ENCODE data around the gene USP12.

Gene USP12

DNA sequence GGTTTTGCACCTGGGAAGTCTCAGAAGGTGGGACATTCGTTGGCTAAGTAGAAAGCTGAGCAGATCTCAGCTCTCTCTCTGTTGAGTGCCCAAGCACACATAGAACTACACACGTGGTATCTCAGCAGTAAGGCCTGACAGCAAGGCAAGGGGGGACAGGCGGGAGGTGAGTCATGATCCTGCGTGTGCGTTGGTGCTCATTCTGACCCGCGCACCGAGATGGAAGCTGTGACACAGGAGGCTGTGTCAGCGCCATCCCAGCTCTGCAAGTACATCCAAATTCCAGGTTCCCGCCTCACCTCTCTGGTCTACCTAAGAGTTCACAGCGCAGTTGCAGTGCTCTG is 135.7 kb downstream of the USP12 start:
- no peak for DNase-seq (ENCODE audit: low read depth)

GRCh38 chr13:27034678-27035111 is 136.9 kb downstream of the USP12 start:
- DNase-seq (ENCODE audit: low read depth) = no peak

DNA sequence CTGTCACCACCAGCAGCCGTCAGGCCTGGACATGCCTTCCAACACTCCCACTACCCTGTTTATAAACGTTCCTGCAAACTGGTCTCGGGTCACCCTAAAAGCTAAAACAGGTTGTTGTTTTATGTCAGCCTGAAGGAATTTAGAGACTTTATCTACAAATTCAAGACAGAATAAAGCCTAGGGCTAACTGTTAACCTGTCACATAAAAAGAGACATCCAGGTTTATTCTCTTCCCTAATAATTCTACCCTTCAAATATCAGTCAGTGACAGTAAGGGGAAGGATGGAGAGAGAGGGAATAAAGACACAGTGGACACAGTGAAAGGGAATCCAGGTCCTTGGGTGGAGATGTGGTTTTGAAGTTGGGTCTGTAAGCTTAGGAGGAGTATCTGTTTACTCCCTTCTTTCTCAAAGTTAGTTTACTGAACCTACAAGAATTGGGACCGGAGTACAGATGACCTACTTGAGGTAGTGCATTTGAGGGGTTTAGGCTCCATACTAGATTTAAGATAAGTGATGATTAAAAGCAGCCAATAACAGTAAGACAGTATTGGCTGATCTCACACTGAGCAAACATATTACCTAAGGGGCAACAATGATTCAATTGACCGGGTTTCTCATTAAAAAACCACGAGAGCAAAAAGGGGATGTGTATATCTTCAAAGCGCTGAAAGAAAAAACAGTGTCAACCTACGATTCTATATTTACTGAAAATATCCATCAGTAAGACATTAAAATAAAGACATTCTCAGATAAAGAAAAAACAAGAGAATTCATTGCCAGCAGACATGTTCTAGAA is 142.7 kb downstream of the USP12 start:
- no peak for DNase-seq (ENCODE audit: low read depth)

DNA sequence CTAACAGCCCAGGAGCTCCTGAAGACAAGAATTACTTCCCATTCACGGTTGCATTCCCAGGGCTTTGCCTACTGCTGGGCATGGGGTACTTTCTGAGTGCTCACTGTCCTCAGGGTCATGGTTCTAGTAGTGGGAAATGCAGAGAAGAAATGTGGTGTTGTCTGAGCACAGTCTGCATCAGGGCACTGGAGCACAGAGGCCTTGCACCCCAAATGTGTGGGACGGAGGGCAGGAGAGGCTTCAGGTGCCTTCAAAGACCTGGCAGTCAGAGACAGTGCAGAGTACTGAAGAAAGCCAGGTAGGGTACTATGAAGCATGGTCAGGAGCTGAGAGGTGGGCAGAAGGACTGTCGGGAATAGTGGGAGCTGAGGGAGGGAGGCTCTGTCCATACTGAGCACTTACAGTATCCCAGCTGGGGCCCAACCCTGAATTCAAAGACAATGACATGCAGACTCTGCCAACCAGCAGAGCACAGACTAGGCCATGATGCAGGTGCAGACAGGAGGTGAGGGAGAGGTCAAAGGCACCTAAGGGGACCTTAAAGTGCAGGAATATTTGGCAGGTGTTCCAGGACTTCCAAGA is 144.4 kb downstream of the USP12 start:
- DNase-seq (ENCODE audit: low read depth) = no peak

GRCh38 chr13:27026396-27026795 is 145.2 kb downstream of the USP12 start:
- DNase-seq (ENCODE audit: low read depth) = no peak

DNA sequence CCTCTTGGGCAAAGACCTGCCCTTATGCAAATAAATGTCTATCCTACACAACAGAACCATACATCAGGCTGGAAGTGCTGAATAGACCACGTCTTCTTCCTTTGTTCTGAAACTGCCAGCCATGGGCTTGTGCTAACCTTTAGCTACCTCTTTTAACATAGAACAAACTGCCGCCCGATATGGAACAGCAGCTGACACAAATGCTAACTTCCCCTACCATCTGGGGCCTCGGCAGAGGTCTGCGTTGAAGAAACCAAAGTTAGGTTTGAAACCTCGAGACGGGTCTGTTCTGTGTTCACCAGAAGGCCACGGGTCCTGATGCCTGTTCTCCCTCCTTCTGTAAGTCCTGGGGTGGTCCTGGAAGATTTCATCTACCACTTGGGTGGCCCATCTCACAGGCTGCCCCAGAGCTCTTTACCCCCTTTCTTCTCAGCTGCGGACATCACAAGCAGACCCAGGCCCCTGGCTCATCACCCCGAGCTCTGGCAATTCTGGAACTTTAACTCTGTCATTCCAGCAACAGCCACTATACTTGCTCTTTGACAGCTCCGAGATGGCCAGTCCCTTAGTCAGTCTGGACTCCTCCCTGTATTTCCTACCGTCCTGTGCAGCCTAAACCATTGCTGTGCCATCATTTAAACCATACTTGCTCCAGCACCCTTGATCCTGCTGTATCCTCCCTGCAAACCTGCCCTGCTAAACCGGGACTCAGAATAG is 146.7 kb downstream of the USP12 start:
- no peak for DNase-seq (ENCODE audit: low read depth)

DNA sequence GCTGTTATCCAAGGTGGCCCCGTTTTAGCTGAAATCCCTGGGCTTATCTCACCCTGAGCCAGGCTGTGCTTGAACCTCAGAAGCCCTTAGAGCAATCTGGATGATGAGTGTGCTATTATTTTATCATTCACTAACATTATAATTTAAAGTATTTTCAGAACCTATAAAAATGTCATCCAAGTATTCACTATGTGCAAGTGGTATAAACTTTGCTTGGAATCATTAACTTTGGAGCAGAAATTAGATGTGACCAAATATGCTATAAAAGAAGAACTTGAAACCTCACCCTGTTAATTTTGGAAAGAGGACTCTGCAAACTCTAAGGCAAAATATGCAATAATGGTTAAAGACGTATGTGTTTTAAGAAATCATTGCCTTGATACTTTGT is 147.5 kb downstream of the USP12 start:
- no peak for DNase-seq (ENCODE audit: low read depth)

DNA sequence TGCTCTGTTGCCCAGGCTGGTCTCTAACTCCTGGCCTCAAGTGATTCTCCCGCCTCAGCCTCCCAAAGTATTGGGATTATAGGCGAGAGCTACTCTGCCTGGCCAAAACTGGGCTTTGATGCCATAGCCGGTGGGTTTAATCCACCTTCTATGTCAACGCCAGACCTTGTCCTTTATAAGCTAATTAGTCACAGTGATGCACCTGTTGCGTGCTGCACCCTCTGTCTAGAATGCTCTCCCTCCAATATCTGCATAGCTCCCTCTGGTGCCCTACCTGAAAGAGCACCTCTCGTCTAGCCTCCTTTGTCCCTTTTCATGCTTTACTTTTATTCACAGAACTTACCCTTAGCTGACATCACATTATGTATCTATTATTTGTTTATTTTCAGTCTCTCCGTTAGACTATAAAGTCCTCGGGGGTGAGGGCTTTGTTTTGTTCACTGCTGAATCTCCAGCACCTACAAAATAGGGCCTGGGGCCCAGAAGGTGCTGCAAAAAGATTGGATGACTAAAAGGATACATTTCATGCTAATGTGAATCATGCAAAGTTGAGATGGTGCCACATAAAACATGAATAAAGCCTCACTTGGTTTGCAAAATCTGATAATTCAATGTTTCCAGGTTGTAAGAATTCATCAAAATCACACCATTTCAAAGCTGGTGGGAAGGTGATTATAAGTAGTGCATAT is 148.1 kb downstream of the USP12 start:
- no peak for DNase-seq (ENCODE audit: low read depth)

- DNase-seq (ENCODE audit: low read depth) = no peak
Measured at GRCh38 chr13:27022571-27023311, 148.9 kb downstream of the USP12 start.

- DNase-seq (ENCODE audit: low read depth) = no peak
Measured at GRCh38 chr13:27020415-27020814, 151.2 kb downstream of the USP12 start.

GRCh38 chr13:27018882-27019281 is 152.7 kb downstream of the USP12 start:
- DNase-seq (ENCODE audit: low read depth) = no peak

GRCh38 chr13:27018344-27018861 is 153.2 kb downstream of the USP12 start:
- no peak for DNase-seq (ENCODE audit: low read depth)

- DNase-seq (ENCODE audit: low read depth) = no peak
Measured at GRCh38 chr13:27016875-27017274, 154.7 kb downstream of the USP12 start.
